DMS114 treated with DMSO at 0.1 percent for 48 hours (cell line): ENCODE results near the gene SLC30A5.
A peak's percentile ranks its signal among the peaks of the same experiment; 100 is the strongest.

Source experiments
- DNase-seq: peaks from one replicate; lab custom pipeline; 2025; ENCODE audit not compliant: unreplicated experiment; lab: John Stamatoyannopoulos, UW

SLC30A5 gene

GRCh38 chr5:69166686-69167492 is 73.1 kb downstream of the SLC30A5 start, which contains the start of gene CCNB1:
Gene CCNB1 (plus strand): TSS chr5:69167150. CDS start chr5:69167263, 113 bp downstream.
- DNase-seq: peak; percentile 96

GRCh38 chr5:69167493-69167855 is 73.7 kb downstream of the SLC30A5 start:
- no peak for DNase-seq

- no peak for DNase-seq
These were observed 74.1 kb downstream of the SLC30A5 start for GRCh38 chr5:69167929-69168328.

GRCh38 chr5:69170495-69170894 is 76.7 kb downstream of the SLC30A5 start:
- no peak for DNase-seq

GRCh38 chr5:69170969-69171368 is 77.2 kb downstream of the SLC30A5 start:
- DNase-seq: no peak
